Measurements from ENCODE around the gene PCDH9. TPM values are rescaled to one million over a fixed set of nuclear protein-coding genes. Genes with fewer than 3 reads are reported as not detected.

The PCDH9 gene
- total and polyA plus RNA-seq, 2 experiments from 2014 or later = 0.31 to 0.52 TPM

DNA sequence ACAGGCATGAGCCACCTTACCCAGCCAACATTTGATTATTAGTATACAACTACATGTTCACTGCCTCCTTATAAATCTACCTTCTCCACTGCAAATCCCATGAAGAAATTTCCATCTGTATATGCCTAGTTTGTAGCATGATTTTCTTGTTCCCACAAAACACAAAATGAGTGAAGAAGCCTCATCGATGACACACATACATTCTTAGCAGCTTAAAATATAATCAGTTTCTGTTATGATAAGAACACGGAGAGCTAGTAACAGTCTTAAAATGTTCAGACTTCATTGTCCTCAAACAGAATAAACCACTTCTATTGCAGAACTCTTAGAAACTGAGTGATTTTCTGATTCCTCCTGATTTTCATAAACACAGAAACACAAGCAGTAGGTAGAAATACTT is 740.5 kb downstream of the PCDH9 start:
- peaks cover 3% of the 10 kb centered on the region; the same call in 2 of the 3 replicates for H3K4me1 Mint-ChIP-seq
- Histone ChIP-seq H3K27ac (ENCODE audit: low read depth) (no peak overlapping the region), H3K4me1 (ENCODE audit: insufficient read depth) (no peaks in the 10 kb centered on the region), H3K79me2 (replicated peaks; ENCODE audit: insufficient read depth) (no peaks in the 10 kb centered on the region), H3K27me3 (ENCODE audit: insufficient read depth) (no peaks in the 10 kb centered on the region), H2AFZ (no peak overlapping the region), H3K9me2 (ENCODE audit: insufficient read depth) (no peaks in the 10 kb centered on the region), H3K4me3 (no peak overlapping the region), H3K36me3 (ENCODE audit: insufficient read depth) (no peaks in the 10 kb centered on the region), H3F3A (replicated peaks; ENCODE audit: low read depth) (no peaks in the 10 kb centered on the region), H3K4me2 (no peak overlapping the region), H4K20me1 (replicated peaks; ENCODE audit: insufficient read depth) (no peaks in the 10 kb centered on the region)
- TF ChIP-seq ZNF331 (CRISPR knock-in tag; IDR thresholded peaks at IDR 0.05; ENCODE audit: low read depth) (no peak), ZNF114 (CRISPR knock-in tag; IDR thresholded peaks at IDR 0.05) (no peak), STAT1 (IDR thresholded peaks at IDR 0.05; ENCODE audit: unreplicated experiment) (no peak), EZH2phosphoT487 (IDR thresholded peaks at IDR 0.05; ENCODE audit: unreplicated experiment) (no peak)
- TF ChIP-seq, protein P1, sequence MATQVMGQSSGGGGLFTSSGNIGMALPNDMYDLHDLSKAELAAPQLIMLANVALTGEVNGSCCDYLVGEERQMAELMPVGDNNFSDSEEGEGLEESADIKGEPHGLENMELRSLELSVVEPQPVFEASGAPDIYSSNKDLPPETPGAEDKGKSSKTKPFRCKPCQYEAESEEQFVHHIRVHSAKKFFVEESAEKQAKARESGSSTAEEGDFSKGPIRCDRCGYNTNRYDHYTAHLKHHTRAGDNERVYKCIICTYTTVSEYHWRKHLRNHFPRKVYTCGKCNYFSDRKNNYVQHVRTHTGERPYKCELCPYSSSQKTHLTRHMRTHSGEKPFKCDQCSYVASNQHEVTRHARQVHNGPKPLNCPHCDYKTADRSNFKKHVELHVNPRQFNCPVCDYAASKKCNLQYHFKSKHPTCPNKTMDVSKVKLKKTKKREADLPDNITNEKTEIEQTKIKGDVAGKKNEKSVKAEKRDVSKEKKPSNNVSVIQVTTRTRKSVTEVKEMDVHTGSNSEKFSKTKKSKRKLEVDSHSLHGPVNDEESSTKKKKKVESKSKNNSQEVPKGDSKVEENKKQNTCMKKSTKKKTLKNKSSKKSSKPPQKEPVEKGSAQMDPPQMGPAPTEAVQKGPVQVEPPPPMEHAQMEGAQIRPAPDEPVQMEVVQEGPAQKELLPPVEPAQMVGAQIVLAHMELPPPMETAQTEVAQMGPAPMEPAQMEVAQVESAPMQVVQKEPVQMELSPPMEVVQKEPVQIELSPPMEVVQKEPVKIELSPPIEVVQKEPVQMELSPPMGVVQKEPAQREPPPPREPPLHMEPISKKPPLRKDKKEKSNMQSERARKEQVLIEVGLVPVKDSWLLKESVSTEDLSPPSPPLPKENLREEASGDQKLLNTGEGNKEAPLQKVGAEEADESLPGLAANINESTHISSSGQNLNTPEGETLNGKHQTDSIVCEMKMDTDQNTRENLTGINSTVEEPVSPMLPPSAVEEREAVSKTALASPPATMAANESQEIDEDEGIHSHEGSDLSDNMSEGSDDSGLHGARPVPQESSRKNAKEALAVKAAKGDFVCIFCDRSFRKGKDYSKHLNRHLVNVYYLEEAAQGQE (IDR thresholded peaks at IDR 0.05; ENCODE audit: unreplicated experiment) = no peak
- TF ChIP-seq, protein P2, sequence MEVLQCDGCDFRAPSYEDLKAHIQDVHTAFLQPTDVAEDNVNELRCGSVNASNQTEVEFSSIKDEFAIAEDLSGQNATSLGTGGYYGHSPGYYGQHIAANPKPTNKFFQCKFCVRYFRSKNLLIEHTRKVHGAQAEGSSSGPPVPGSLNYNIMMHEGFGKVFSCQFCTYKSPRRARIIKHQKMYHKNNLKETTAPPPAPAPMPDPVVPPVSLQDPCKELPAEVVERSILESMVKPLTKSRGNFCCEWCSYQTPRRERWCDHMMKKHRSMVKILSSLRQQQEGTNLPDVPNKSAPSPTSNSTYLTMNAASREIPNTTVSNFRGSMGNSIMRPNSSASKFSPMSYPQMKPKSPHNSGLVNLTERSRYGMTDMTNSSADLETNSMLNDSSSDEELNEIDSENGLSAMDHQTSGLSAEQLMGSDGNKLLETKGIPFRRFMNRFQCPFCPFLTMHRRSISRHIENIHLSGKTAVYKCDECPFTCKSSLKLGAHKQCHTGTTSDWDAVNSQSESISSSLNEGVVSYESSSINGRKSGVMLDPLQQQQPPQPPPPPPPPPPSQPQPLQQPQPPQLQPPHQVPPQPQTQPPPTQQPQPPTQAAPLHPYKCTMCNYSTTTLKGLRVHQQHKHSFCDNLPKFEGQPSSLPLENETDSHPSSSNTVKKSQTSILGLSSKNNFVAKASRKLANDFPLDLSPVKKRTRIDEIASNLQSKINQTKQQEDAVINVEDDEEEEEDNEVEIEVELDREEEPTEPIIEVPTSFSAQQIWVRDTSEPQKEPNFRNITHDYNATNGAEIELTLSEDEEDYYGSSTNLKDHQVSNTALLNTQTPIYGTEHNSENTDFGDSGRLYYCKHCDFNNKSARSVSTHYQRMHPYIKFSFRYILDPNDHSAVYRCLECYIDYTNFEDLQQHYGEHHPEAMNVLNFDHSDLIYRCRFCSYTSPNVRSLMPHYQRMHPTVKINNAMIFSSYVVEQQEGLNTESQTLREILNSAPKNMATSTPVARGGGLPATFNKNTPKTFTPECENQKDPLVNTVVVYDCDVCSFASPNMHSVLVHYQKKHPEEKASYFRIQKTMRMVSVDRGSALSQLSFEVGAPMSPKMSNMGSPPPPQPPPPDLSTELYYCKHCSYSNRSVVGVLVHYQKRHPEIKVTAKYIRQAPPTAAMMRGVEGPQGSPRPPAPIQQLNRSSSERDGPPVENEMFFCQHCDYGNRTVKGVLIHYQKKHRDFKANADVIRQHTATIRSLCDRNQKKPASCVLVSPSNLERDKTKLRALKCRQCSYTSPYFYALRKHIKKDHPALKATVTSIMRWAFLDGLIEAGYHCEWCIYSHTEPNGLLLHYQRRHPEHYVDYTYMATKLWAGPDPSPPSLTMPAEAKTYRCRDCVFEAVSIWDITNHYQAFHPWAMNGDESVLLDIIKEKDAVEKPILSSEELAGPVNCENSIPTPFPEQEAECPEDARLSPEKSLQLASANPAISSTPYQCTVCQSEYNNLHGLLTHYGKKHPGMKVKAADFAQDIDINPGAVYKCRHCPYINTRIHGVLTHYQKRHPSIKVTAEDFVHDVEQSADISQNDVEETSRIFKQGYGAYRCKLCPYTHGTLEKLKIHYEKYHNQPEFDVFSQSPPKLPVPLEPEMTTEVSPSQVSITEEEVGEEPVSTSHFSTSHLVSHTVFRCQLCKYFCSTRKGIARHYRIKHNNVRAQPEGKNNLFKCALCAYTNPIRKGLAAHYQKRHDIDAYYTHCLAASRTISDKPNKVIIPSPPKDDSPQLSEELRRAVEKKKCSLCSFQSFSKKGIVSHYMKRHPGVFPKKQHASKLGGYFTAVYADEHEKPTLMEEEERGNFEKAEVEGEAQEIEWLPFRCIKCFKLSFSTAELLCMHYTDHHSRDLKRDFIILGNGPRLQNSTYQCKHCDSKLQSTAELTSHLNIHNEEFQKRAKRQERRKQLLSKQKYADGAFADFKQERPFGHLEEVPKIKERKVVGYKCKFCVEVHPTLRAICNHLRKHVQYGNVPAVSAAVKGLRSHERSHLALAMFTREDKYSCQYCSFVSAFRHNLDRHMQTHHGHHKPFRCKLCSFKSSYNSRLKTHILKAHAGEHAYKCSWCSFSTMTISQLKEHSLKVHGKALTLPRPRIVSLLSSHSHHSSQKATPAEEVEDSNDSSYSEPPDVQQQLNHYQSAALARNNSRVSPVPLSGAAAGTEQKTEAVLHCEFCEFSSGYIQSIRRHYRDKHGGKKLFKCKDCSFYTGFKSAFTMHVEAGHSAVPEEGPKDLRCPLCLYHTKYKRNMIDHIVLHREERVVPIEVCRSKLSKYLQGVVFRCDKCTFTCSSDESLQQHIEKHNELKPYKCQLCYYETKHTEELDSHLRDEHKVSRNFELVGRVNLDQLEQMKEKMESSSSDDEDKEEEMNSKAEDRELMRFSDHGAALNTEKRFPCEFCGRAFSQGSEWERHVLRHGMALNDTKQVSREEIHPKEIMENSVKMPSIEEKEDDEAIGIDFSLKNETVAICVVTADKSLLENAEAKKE (CRISPR knock-in tag; IDR thresholded peaks at IDR 0.05) = no peak
- TF ChIP-seq, protein P3, sequence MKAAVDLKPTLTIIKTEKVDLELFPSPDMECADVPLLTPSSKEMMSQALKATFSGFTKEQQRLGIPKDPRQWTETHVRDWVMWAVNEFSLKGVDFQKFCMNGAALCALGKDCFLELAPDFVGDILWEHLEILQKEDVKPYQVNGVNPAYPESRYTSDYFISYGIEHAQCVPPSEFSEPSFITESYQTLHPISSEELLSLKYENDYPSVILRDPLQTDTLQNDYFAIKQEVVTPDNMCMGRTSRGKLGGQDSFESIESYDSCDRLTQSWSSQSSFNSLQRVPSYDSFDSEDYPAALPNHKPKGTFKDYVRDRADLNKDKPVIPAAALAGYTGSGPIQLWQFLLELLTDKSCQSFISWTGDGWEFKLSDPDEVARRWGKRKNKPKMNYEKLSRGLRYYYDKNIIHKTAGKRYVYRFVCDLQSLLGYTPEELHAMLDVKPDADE (IDR thresholded peaks at IDR 0.05) = no peak
- no peak for ATAC-seq
- H3K36me3 Mint-ChIP-seq (ENCODE audit: low read depth) = no peaks in the 10 kb centered on the region
- H3K27ac Mint-ChIP-seq = no peak overlapping the region
- no peak for DNase-seq (ENCODE audit: low spot score)
- H3K27me3 Mint-ChIP-seq (ENCODE audit: insufficient read depth, low read depth, poor library complexity) = no peaks in the 10 kb centered on the region
- H3K4me3 Mint-ChIP-seq = no peak overlapping the region
- H3K9me3 Mint-ChIP-seq = no peaks in the 10 kb centered on the region

Data from GM23338 (cell line).